NCI-H524 treated with DMSO at 0.1 percent for 48 hours (cell line): Measurements from ENCODE around the gene SYNPO.

Experiments
- DNase-seq: peaks from one replicate; lab custom pipeline; 2025; lab: John Stamatoyannopoulos, UW

The SYNPO gene

DNA sequence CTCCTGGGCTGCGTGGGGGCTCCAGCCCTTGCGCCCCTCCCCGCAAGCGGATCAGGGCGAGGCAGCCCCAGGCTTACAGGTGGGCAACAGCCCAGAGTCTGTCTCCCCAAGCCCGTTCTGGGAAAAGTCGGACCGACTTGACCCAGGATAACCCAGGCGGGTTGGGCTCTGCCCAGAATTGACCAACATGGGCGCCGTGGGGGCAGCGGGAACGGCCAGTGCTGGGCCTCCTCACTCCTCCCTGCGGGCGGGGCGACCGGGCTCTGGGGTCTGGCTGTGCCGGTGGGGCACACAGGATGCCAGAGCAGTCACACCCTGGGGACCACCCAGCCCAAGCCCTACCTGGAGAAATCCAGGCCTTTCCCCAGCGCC, 15.3 kb upstream of the SYNPO start:
- no peak for DNase-seq

- DNase-seq: no peak
Observed at GRCh38 chr5:150625831-150626746, 14.4 kb upstream of the SYNPO start.

GRCh38 chr5:150626853-150627276, 13.6 kb upstream of the SYNPO start:
- DNase-seq: no peak

GRCh38 chr5:150627731-150628545, 12.5 kb upstream of the SYNPO start:
- DNase-seq: no peak

GRCh38 chr5:150628936-150629485, 11.4 kb upstream of the SYNPO start:
- DNase-seq: no peak

- DNase-seq: no peak
Observed at GRCh38 chr5:150630016-150630415, 10.4 kb upstream of the SYNPO start.

DNA sequence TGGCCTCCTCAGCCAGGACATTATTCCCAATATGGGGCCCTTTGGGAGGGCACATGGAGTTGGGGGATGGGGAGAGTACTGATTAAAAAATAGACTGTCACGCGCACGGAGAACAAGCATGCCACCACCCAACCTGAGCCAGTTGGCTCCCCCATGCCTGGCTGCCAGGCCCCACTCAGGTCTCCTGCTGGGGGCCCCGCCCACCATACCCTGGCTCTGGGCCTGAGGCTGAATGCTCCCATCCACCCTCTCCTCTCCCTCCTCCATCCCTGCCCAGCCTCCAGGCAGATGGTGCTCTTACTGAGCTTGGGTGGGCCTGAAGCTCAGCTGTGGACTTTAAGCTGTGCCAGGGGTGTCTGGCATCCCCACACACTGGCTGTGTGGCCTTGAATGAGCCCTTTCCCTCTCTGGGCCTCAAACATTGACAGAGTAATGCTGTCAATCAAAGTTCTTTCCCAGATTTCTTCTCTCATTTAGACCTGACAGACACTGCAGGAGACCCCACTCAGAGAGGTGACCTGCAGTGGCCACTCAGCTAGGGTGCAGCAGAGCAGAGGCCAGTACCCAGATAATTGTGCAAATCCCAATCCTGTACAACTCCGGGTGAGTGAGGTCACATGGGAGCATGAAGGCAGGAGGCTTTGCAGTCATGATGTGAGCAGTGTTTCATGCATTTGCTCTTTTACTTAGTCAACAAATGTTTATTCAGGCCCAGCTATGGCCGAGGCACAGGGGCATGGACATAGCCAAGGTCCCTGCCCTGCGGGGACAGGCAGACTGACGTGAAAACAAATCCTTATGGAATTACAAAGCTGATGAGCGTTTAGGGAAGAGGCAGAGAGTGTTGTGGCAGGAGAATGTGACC, 9.8 kb upstream of the SYNPO start:
- no peak for DNase-seq

GRCh38 chr5:150631326-150631701, 9.1 kb upstream of the SYNPO start:
- DNase-seq: no peak

DNA sequence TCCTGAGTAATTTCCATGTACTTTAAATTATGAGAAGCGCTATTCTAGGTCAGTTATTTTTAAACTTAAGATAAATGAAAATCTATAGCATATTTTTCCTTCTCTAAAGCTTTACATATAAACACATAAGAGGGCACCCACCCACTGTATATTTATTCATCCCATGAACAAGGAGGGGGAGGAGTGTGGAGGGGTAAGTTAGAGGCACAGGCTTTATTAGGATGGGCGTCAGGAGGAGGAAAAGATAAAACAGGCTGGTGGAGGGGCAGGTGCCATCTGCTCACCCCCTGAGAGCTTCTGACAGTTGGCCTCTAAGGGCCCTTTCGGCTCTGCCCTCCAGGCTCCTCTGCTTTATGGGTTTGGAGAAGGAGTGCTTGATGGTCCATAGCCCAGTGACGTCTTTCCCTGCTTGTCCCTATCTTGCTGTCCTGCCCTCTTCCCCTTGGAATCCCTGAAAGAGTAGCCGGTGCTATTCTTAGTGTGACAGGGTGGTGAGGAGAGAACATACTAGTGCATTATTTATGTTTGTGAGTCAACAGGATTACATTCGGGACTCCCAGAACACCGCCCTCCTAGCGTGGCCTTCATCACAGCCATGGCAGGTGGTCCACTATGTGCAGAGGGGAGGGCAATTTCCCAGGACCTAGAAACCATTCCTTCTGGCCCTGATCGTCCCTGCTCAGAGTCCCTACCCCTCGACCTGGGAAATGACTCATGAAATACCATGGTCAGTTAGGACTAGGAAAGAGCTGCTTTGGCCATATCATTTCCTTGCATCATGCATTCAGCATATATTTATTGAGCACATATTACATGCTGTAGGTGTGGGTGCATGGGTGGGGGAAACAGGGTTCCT, 7.9 kb upstream of the SYNPO start:
- peak; percentile 91 for DNase-seq

- no peak for DNase-seq
Observed at GRCh38 chr5:150633429-150633828, 7.0 kb upstream of the SYNPO start.

GRCh38 chr5:150636391-150637244, 3.8 kb upstream of the SYNPO start:
- no peak for DNase-seq

- peak; percentile 75 for DNase-seq
Observed at GRCh38 chr5:150637245-150638052, 3.0 kb upstream of the SYNPO start.

GRCh38 chr5:150638053-150638444, 2.4 kb upstream of the SYNPO start:
- DNase-seq: no peak

DNA sequence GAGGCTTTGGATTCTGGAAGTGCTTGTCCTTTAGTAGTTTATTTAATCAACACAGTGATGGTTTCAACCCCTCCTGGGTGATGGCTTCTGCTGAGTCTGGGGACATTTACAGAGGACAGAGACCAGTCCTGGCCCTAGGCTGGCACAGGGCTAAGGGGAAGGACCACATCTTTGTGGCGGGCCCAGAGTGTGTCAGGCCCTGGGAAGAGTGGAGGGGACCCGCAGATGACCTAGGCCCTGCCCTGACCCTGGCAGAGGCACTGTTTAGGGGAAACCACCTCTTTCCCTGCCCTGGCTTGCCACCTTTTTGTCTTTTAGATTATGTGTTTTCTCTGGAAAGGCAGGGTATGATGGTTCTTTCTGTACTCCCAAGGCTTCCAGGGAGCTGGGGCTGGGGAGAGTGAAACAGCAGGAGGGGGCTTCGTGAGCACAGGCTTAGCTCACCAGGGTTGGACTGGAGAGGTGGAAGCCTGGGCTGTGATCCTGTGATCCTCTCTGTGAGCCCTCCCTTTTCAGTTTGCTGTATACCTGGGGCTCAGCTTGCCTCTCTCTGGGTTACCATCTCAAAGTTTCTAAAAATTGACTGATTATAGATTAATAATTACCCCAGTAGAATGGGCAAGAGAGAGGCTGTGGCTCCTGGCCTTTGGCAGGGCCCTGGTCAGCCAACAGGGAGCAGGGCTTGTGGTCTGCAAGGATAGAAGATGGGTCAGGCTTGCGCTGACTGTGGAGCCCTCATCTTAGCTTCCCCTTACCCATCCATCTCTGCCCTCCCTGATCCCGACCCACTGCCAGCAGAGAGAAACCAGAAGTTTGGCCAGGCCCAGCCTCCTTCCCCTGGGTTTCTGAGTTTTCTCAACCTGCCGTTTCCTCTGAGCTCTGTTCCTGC, 1.7 kb upstream of the SYNPO start:
- no peak for DNase-seq

GRCh38 chr5:150639377-150639692, 1.1 kb upstream of the SYNPO start:
- DNase-seq: no peak

DNA sequence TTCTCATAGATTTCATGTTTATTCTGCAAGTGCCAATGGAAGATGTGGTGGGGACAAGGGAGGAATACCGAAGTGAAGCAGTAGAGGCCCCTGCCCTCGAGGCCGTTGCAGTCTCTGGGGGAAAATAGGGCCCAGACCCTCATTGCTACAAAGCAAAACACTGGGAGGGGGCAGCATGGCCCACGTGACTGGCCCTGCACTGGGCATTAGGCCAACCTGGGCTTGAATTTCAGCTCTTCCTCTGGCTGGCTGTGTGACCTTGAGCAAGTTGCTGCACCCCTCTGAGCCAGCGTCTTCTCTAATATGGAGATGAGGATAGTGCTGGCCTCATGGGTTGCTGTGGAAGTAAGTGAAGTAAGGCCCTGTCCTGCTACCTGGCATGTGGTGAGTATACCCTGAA, 709 bp upstream of the SYNPO start:
- DNase-seq: no peak

DNA sequence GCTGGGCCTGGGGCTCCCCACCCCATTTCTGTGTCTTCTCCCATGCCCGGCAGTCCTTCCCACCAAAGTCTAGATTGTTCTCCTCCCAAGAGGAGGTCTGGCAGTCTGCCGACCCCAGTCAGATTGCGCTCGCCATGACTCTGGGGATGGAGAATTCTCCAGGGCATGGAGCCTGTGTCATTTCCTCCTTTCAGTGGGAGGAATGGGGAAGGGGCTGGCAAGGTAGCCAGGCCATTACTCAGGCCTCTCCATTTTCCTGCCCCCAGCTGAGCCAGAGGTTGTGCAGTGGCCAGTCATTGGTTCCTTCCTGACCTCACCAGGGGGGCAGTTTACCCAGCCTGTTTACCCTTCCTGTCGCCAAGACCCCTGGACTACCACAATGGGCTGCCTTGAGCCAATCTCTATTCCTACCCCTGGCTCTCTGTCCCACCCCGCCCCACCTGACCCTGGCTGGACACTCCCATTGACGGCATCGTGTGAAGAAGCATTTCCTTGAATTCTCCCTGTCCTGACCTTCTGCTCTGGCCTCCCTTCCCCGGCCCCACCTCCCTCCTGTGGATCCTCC, 628 bp downstream of the SYNPO start:
- DNase-seq: no peak
